Measurements from ENCODE around the gene FBXO27.

The FBXO27 gene

DNA sequence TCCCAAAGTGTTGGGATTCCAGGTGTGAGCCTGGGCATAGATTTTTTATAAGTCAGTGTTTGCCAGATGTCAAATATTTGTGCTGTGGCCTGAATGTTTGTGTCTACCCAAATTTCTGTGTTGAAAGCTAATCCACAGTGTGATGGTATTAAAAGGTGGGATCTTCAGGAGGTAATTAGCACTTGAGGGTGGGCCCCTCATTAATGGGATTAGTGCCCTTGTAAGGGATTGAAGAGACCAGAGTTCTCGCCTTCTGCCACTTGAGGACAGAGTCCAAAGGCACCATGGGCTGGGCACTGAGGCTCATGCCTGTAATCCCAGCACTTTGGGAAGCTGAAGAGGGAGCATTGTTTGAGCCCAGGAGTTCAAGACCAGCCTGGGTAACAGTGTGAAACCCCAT, 47.1 kb downstream of the FBXO27 start:
- no peak for DNase-seq

DNA sequence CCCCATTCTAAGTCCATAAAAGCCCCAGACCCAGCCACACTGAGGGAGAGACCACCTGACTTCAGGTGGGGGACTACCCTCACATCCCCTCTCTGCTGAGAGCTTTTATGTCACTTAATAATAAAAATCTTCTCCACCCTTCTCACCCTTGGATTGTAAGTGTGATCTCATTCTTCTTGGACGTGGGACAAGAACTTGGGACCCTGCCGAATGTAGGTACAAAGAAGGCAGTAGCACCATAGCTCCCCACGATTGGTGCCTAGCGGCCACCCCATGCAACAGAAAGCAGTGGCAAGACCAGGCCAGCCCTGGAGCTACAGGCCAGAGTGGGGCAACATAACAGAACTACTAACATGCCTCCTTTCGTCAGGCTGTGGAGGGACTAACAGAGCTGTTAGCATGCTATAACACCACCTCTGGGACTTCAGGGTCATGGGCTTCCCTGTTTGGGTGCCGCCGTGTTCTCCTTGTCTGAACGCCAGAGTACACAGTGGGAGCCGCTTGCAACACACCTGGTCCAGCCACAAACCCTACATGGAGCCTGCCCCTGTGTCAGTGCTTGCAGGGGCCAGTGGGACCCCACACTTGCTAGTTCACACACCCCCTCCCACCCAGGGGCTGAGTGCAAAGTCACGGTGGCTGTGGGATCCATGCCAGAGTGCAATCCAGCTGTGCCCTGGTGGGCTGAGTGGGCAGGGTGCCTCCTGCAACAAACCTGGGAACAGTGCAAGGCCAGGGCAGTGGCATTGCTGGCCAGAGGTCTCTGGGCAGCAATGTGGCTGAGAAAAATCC, 51.6 kb downstream of the FBXO27 start:
- DNase-seq: no peak

- no peak for DNase-seq
Observed at GRCh38 chr19:38979812-38980211, 52.5 kb downstream of the FBXO27 start.

- no peak for DNase-seq
Observed at GRCh38 chr19:38978326-38978689, 54.0 kb downstream of the FBXO27 start.

DNA sequence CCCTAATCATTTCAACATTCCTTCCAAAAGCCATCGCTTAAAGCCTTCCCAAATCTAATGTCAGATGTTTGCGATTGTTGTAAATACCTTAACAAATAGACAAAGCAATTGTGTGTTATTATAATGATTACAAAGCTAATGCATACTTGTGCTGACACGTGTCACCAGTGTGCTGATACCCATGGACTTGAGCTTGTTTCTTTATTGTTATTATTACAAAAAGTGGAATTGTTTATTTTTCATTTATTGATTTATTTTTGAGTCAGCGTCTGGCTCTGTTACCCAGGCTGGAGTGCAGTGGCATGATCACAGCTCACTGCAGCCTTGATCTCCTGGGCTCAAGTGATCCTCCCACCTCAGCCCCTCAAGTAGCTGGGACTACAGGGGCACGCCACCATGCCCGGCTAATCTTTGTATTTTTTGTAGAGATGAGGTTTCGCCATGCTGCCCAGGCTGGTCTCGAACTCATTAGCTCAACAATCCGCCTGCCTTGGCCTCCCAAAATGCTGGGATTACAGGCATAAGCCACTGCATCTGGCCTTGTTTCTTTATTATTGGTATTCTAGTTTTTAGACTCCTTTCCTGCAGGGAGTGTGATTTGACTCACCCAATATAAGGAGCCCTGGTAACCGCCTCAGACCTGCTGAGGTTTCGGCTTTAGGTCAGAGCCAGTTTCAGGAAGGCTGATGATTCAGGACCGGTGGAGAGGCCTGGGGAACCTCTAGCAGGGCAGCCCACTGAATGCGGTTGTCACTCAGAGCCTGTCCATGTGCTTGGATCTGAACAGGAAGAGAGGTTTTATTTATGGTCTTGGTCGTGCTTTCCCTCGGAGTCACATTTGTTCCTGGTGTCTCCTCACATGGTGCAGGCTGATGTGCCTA, 54.7 kb downstream of the FBXO27 start:
- no peak for DNase-seq

GRCh38 chr19:38975861-38976271, 56.5 kb downstream of the FBXO27 start:
- DNase-seq: no peak

DNA sequence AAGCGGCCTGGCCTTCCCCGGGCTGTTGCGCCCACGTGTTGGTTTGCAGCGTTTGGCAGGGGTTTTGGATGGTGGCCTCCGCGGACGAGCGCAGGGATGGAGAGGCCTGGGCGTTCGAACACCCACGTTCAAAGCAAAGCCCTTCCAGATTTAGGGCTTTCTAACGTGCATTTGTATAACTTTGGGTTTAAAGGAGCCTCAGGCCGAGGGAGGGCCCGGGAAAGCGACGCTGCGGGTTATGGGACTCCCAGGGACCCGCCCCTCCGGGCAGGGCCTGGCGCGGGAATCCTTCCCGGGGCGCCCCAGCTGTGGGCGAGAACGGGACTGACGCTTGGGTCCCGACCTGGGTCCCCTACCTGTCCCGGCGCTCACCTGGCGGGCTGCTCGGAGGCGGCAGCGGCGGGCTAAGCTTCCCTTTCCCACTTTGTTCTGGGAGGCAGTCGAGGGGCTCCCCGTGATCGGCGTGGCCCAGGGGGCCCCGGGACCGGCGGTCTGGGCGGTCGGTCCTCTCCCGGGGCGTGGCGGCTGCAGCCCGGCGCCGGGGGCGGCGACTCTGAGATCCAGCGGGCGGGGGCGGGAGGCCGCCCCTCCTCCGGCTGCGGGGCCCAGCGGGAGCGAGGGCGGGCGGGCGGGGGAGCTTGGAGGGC, 57.0 kb downstream of the FBXO27 start, which contains the start of gene FBXO17:
Gene FBXO17, minus strand, starts transcription at position 529 of the 647 bp plus-strand sequence. CDS start 25,423 bp downstream, outside the sequence.
- DNase-seq: no peak

DNA sequence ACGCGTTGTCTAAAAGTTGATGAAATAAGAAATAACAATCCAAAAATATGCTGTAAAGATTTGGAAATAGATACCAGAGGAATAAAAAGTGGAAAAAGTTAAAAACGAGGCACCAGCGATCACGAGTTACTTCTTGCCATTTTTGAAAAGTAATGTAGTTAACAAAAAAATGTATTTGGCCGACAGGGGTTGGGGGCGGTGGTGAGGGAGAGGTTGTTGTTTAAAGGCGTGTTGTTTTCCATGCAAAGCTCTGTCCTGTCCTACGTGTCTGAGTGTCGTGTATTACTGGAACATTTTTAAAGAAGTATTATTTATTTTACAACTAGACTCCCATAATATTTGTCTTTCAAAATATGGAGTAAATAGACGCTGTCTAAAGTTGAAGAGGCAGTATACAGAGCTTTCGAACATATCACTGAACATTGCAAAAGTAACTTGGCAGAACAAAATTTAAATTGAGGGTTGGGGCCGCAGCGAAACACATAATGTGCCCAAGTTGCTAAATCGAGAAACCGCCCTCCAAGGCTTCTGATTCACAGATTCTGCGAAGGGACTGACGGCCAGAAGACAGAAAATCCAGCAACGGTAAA, 57.6 kb downstream of the FBXO27 start:
- no peak for DNase-seq

All from CD4-positive, alpha-beta T cell treated with Interleukin-4 for 1 hour (primary cell).